Stimulated activated CD8-positive, alpha-beta memory T cell treated with anti-CD3 and anti-CD28 coated beads, Interleukin-4, amount 100 ng/mL, for 4 hours (primary cell): ENCODE data around the gene NELFE.
"Not testable (repeated sequence)": the region's sequence is repeated elsewhere in the genome, so short reads cannot be mapped to it uniquely, and the experiment has no call there.

Experiments
- DNase-seq, 2 donors: peaks; one replicate each; pipeline ENCODE4 v3.0.0-alpha.2; 2020; ENCODE audit warnings: low read depth in 2 of 2, low spot score in 1 of 2

NELFE gene

GRCh38 chr6:31919624-31920303 lies 39.0 kb downstream of the NELFE start:
- DNase-seq: no peak

- DNase-seq: no peak
These were observed 40.6 kb downstream of the NELFE start for GRCh38 chr6:31918069-31918720.

- DNase-seq: no peak
These were observed 43.0 kb downstream of the NELFE start for GRCh38 chr6:31915756-31916155.

- no peak for DNase-seq
These were observed 43.4 kb downstream of the NELFE start for GRCh38 chr6:31915351-31915750.

- no peak for DNase-seq
These were observed 46.8 kb downstream of the NELFE start for GRCh38 chr6:31911826-31912585.

GRCh38 chr6:31909298-31909697 lies 49.5 kb downstream of the NELFE start:
- not testable (repeated sequence) for DNase-seq

GRCh38 chr6:31908791-31909190 lies 50.0 kb downstream of the NELFE start:
- DNase-seq: no peak

GRCh38 chr6:31908255-31908654 lies 50.5 kb downstream of the NELFE start:
- not testable (repeated sequence) for DNase-seq

GRCh38 chr6:31907158-31907813 lies 51.5 kb downstream of the NELFE start:
- no peak for DNase-seq

- not testable (repeated sequence) for DNase-seq
These were observed 52.0 kb downstream of the NELFE start for GRCh38 chr6:31906727-31907126.

- DNase-seq: no peak
These were observed 52.6 kb downstream of the NELFE start for GRCh38 chr6:31906122-31906521.

GRCh38 chr6:31905041-31905440 lies 53.7 kb downstream of the NELFE start:
- DNase-seq: no peak

- no peak for DNase-seq
These were observed 54.8 kb downstream of the NELFE start for GRCh38 chr6:31903957-31904356.
